B cell (primary cell): ENCODE data around the gene CHAC1. TPM values are rescaled to one million over a fixed set of nuclear protein-coding genes. Genes with fewer than 3 reads are reported as not detected.

Experiments
- ATAC-seq: fragments of 200-7000 bp; cut with Tn5 transposase; one replicate; pipeline ENCODE4 v1.10.0; 2021; ENCODE audit warnings: low read depth, mild to moderate bottlenecking, moderate number of reproducible peaks, moderate library complexity
- CTCF ChIA-PET: fragments of 350-600 bp; sonication (Branson Sonifier 250); formaldehyde crosslinking; loops from one replicate; lab custom pipeline; 2021; ENCODE audit warnings: antibody characterized with exemption, inconsistent platforms; lab: Charles Lee
- POLR2A ChIA-PET: fragments of 350-600 bp; sonication (Branson Sonifier 250); formaldehyde crosslinking; loops from one replicate; lab custom pipeline; 2021; ENCODE audit warnings: antibody characterized with exemption; lab: Charles Lee
- DNase-seq: peaks from one replicate; pipeline ENCODE4 v3.0.0; 2013
- H2AFZ ChIP-seq: 2 replicates; pipeline ENCODE4 v1.6.1; 2012; ENCODE audit warnings: mild to moderate bottlenecking, low read depth, low read length; ENCODE audit not compliant: insufficient read depth, poor library complexity, severe bottlenecking
- H3K27ac ChIP-seq, 2 donors: 1 replicate in 1 of 2; 2 replicates in 1 of 2; pipeline ENCODE4 v1.5.1; 2012 to 2013; ENCODE audit warnings: low read length in 2 of 2, mild to moderate bottlenecking in 2 of 2, moderate library complexity in 1 of 2
- H3K27me3 ChIP-seq, 4 experiments: fragments of 200-600 bp in 1 of 4; sonication (generic) in 1 of 4; replicated peaks in 1 of 4; 1 replicate in 2 of 4; 2 replicates in 2 of 4; pipeline versions ENCODE4 v1.6.1 to v1.7.0; 2013 to 2016; ENCODE audit warnings: low read length in 3 of 4, mild to moderate bottlenecking in 2 of 4, mixed read lengths in 1 of 4, moderate library complexity in 1 of 4; ENCODE audit not compliant: insufficient read depth in 4 of 4, control insufficient read depth in 3 of 4; ENCODE audit errors: control extremely low read depth in 1 of 4
- H3K36me3 ChIP-seq, 2 experiments: replicated peaks in 1 of 2; 1 replicate in 1 of 2; 2 replicates in 1 of 2; pipeline versions ENCODE4 v1.6.1 to v1.7.1; 2013; ENCODE audit warnings: low read length in 1 of 2; ENCODE audit not compliant: insufficient read depth in 2 of 2, control insufficient read depth in 1 of 2; ENCODE audit errors: control extremely low read depth in 1 of 2, extremely low read depth in 1 of 2
- H3K4me1 ChIP-seq, 2 donors: fragments of 200-600 bp in 1 of 2; sonication (generic) in 1 of 2; 1 replicate in 1 of 2; 2 replicates in 1 of 2; pipeline versions ENCODE4 v1.5.1 to v1.6.1; 2013 to 2017; ENCODE audit warnings: low read length in 2 of 2; ENCODE audit not compliant: control insufficient read depth in 2 of 2, insufficient read depth in 2 of 2
- H3K4me2 ChIP-seq: replicated peaks from 2 replicates; pipeline ENCODE3; 2012; ENCODE audit warnings: mild to moderate bottlenecking, low read depth, low read length; ENCODE audit not compliant: poor library complexity, severe bottlenecking
- H3K4me3 ChIP-seq, 5 experiments: fragments of 200-600 bp in 1 of 5; sonication (generic) in 1 of 5; 1 replicate in 3 of 5; 2 replicates in 2 of 5; pipeline versions ENCODE4 v1.5.1 to v1.7.0; 2011 to 2016; ENCODE audit warnings: low read length in 4 of 5, mild to moderate bottlenecking in 4 of 5, low read depth in 2 of 5, control low read depth in 1 of 5, moderate library complexity in 1 of 5; ENCODE audit not compliant: insufficient read depth in 1 of 5; ENCODE audit errors: control extremely low read depth in 1 of 5, extremely low read depth in 1 of 5
- H3K79me2 ChIP-seq: fragments of 200-600 bp; sonication (generic); one replicate; pipeline ENCODE4 v1.6.0; 2016; ENCODE audit warnings: low read length; ENCODE audit not compliant: control insufficient read depth, insufficient read depth
- H3K9ac ChIP-seq: fragments of 200-600 bp; sonication (generic); 2 replicates; pipeline ENCODE4 v1.6.1; 2017; ENCODE audit warnings: mild to moderate bottlenecking, low read length, moderate library complexity
- H3K9me3 ChIP-seq, 3 donors: one replicate each; pipeline versions ENCODE4 v1.6.1 to v1.7.1; 2013; ENCODE audit warnings: low read length in 2 of 3; ENCODE audit not compliant: control insufficient read depth in 2 of 3, insufficient read depth in 1 of 3; ENCODE audit errors: control extremely low read depth in 1 of 3
- H4K20me1 ChIP-seq: 2 replicates; pipeline ENCODE4 v1.6.0; 2012; ENCODE audit warnings: mild to moderate bottlenecking, low read length; ENCODE audit not compliant: insufficient read depth, control insufficient read depth, poor library complexity, severe bottlenecking
- H3K27ac Mint-ChIP-seq: one replicate; pipeline ENCODE4 v1.8.0; 2021; ENCODE audit warnings: mixed read lengths
- H3K27me3 Mint-ChIP-seq: one replicate; pipeline ENCODE4 v1.8.0; 2021; ENCODE audit warnings: mixed read lengths
- H3K4me1 Mint-ChIP-seq: one replicate; pipeline ENCODE4 v1.8.0; 2021; ENCODE audit warnings: mixed read lengths
- H3K4me3 Mint-ChIP-seq: one replicate; pipeline ENCODE4 v1.8.0; 2021; ENCODE audit warnings: mixed read lengths
- H3K9me3 Mint-ChIP-seq: one replicate; pipeline ENCODE4 v1.8.0; 2022; ENCODE audit warnings: mixed read lengths; ENCODE audit not compliant: insufficient read depth
- EZH2 ChIP-seq: IDR thresholded peaks from 2 replicates; pipeline ENCODE4 v1.6.1; 2012; ENCODE audit warnings: borderline replicate concordance, low read depth, mild to moderate bottlenecking, moderate library complexity, low read length; ENCODE audit not compliant: insufficient read depth, poor library complexity, severe bottlenecking
- WGBS: methylation state at CpG from one replicate; pipeline ENCODE4 v1.1.5; 2013; ENCODE audit warnings: missing lambda C conversion rate; ENCODE audit not compliant: insufficient coverage; 5-methylcytosine and 5-hydroxymethylcytosine counted together
- intact Hi-C: fragments of 100-400 bp; cut with micrococcal nuclease; formaldehyde crosslinking; loops from one replicate; pipeline ENCODE4 v1.10.0; 2022
- polyA plus RNA-seq: library from polyadenylated mRNA; depleted of rRNA; stranded (reverse); fragments of >200 nt; gene quantifications from 2 replicates; pipeline ENCODE4 v1.2.3, GENCODE V29; 2012
- total RNA-seq, 2 donors: library from RNA; stranded (reverse); fragments of 120-200 nt in 1 of 2; gene quantifications; 1 replicate in 1 of 2; 2 replicates in 1 of 2; pipeline versions ENCODE4 v1.2.3 to v1.2.4, GENCODE V29; 2013 to 2022
- TF ChIP-seq, protein P1 (sequence below): fragments of 200-600 bp; IDR thresholded peaks from one replicate; pipeline ENCODE4 v1.8.0; 2022; ENCODE audit warnings: antibody characterized with exemption, mild to moderate bottlenecking

CHAC1 gene
- total and polyA plus RNA-seq, 2 donors (not counting 1 experiment from before 2014, with no cell fraction given) = 0.81 to 3.6 TPM

GRCh38 chr15:40909662-40910630 is 43.3 kb upstream of the CHAC1 start:
- intact Hi-C loops = loop anchor here (10.0 kb wide), 3 partner anchors 505 to 985 kb away; partner anchors contain the start of genes MGA, RTF1 and SPTBN5
- H3K79me2 ChIP-seq = no peaks in the 10 kb centered on the region
- H3K9me3 ChIP-seq = no peaks in the 10 kb centered on the region
- H2AFZ ChIP-seq = no peak overlapping the region
- TF ChIP-seq, protein P1, sequence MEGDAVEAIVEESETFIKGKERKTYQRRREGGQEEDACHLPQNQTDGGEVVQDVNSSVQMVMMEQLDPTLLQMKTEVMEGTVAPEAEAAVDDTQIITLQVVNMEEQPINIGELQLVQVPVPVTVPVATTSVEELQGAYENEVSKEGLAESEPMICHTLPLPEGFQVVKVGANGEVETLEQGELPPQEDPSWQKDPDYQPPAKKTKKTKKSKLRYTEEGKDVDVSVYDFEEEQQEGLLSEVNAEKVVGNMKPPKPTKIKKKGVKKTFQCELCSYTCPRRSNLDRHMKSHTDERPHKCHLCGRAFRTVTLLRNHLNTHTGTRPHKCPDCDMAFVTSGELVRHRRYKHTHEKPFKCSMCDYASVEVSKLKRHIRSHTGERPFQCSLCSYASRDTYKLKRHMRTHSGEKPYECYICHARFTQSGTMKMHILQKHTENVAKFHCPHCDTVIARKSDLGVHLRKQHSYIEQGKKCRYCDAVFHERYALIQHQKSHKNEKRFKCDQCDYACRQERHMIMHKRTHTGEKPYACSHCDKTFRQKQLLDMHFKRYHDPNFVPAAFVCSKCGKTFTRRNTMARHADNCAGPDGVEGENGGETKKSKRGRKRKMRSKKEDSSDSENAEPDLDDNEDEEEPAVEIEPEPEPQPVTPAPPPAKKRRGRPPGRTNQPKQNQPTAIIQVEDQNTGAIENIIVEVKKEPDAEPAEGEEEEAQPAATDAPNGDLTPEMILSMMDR = no peak
- TF ChIP-seq EZH2 = no peak
- no peaks in the 10 kb centered on the region for H3K9me3 Mint-ChIP-seq
- H3K4me1 ChIP-seq = peaks cover 16 to 32% of the 10 kb centered on the region in 2 donors
- peaks cover 22% of the 10 kb centered on the region for H3K4me1 Mint-ChIP-seq
- no peak overlapping the region for H3K27ac ChIP-seq
- POLR2A ChIA-PET = no interaction called here
- H3K27ac Mint-ChIP-seq = peak overlapping the region; percentile 75
- DNase-seq = no peak
- no peaks in the 10 kb centered on the region for H3K36me3 ChIP-seq
- no peak overlapping the region for H3K4me2 ChIP-seq
- no peaks in the 10 kb centered on the region for H4K20me1 ChIP-seq
- CTCF ChIA-PET = interaction anchor here (9.5 kb wide), 1 partner anchor 111 kb away, joined by 176 read pairs; no protein-coding TSS in a partner anchor
- WGBS = 83% methylated on average over 11 of the region's 17 CpGs
- no peaks in the 10 kb centered on the region for H3K27me3 Mint-ChIP-seq
- H3K4me3 Mint-ChIP-seq = no peak overlapping the region
- no peak for ATAC-seq
- no peaks in the 10 kb centered on the region for H3K27me3 ChIP-seq
- no peak overlapping the region for H3K4me3 ChIP-seq
- H3K9ac ChIP-seq = no peak overlapping the region

DNA sequence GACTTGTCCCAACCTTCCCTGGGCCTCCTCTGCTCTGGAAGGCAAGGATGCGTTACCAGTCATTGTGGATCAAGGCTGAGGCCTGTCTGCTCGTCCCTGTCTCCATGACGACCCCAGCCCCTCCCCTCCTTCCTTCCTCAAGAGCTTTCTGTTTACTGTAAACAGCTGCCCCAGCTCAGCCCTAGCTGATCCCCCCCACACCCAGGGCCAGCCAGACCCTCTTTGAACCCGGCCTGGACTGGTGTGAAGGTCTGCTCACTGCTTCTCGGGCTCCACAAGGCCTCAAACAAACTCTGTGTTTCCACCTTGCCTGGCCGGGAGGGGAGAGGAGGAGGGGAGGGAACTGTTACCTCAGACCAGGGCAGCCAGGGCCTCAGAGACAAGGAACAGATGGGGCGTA is 42.1 kb upstream of the CHAC1 start:
- Histone ChIP-seq H3K4me3 (no peak overlapping the region), H3K27ac (no peak overlapping the region), H3K9ac (no peak overlapping the region), H2AFZ (no peak overlapping the region), H3K79me2 (no peaks in the 10 kb centered on the region), H3K36me3 (no peaks in the 10 kb centered on the region), H3K4me1 (peaks cover 8 to 20% of the 10 kb centered on the region in 2 donors), H3K27me3 (no peaks in the 10 kb centered on the region), H3K9me3 (no peaks in the 10 kb centered on the region), H4K20me1 (no peaks in the 10 kb centered on the region), H3K4me2 (no peak overlapping the region)
- no peak for DNase-seq
- POLR2A ChIA-PET = no interaction called here
- H3K4me1 Mint-ChIP-seq = peaks cover 14% of the 10 kb centered on the region
- H3K4me3 Mint-ChIP-seq = no peak overlapping the region
- intact Hi-C loops = no loop called here
- ATAC-seq = no peak
- no peak overlapping the region for H3K27ac Mint-ChIP-seq
- CTCF ChIA-PET = interaction anchor here (0.9 to 9.5 kb wide), 4 partner anchors 8 to 110 kb away, joined by 3 to 176 read pairs (median 10); partner anchors contain the start of gene CHAC1
- 61% methylated on average over 6 of the region's 7 CpGs for WGBS
- H3K9me3 Mint-ChIP-seq = no peaks in the 10 kb centered on the region
- no peaks in the 10 kb centered on the region for H3K27me3 Mint-ChIP-seq
- TF ChIP-seq, protein P1 = no peak
- TF ChIP-seq EZH2 = no peak
